Lung (tissue), 12 donors: ENCODE data around the gene RGS7. TPM values are rescaled to one million over a fixed set of nuclear protein-coding genes. Genes with fewer than 3 reads are reported as not detected.

Experiments used
- ATAC-seq: fragments of 200-7000 bp; cut with Tn5 transposase; one replicate; pipeline ENCODE4 v1.9.1; 2020; ENCODE audit warnings: moderate number of reproducible peaks; ENCODE audit not compliant: insufficient read depth, low FRiP score
- DNase-seq, 3 donors: peaks; one replicate each; pipeline ENCODE4 v3.0.0-alpha.2; 2013 to 2017
- H3K27ac ChIP-seq, 2 donors: one replicate each; pipeline ENCODE4 v1.5.1; 2013; ENCODE audit warnings: mild to moderate bottlenecking in 2 of 2, moderate library complexity in 2 of 2, control low read depth in 1 of 2, inconsistent platforms in 1 of 2, low read depth in 1 of 2, low read length in 1 of 2
- H3K27me3 ChIP-seq, 3 donors: one replicate each; pipeline ENCODE4 v1.5.1; 2013; ENCODE audit warnings: low read length in 2 of 3; ENCODE audit not compliant: control insufficient read depth in 3 of 3, insufficient read depth in 3 of 3
- H3K36me3 ChIP-seq, 4 donors: one replicate each; pipeline ENCODE4 v1.5.1; 2013; ENCODE audit warnings: low read length in 4 of 4, mild to moderate bottlenecking in 1 of 4, moderate library complexity in 1 of 4; ENCODE audit not compliant: control insufficient read depth in 4 of 4, insufficient read depth in 4 of 4
- H3K4me1 ChIP-seq, 5 donors: one replicate each; pipeline ENCODE4 v1.5.1; 2013; ENCODE audit warnings: low read length in 5 of 5, mild to moderate bottlenecking in 2 of 5, moderate library complexity in 1 of 5; ENCODE audit not compliant: control insufficient read depth in 5 of 5, insufficient read depth in 5 of 5
- H3K4me3 ChIP-seq: one replicate; pipeline ENCODE4 v1.5.1; 2013; ENCODE audit warnings: mild to moderate bottlenecking, control low read depth, moderate library complexity
- H3K9ac ChIP-seq, 2 donors: one replicate each; pipeline ENCODE4 v1.5.1; 2013; ENCODE audit warnings: low read length in 2 of 2, control low read depth in 1 of 2; ENCODE audit not compliant: insufficient read depth in 1 of 2
- H3K9me3 ChIP-seq, 4 donors: one replicate each; pipeline ENCODE4 v1.5.1; 2013; ENCODE audit warnings: low read length in 3 of 4, mild to moderate bottlenecking in 1 of 4, moderate library complexity in 1 of 4; ENCODE audit not compliant: control insufficient read depth in 4 of 4, insufficient read depth in 3 of 4
- CTCF ChIP-seq: IDR thresholded peaks from 2 replicates; pipeline ENCODE4 v1.5.1; 2012; ENCODE audit warnings: mild to moderate bottlenecking; ENCODE audit errors: control extremely low read depth, extremely low read depth
- WGBS, 2 donors: extraction: QIAGEN DNeasy Blood & Tissue Kit; methylation state at CpG; one replicate each; pipeline ENCODE4 v1.1.7; 2013; 5-methylcytosine and 5-hydroxymethylcytosine counted together
- polyA plus RNA-seq, 2 donors: library from polyadenylated mRNA; stranded (reverse); fragments of 200-250 nt; gene quantifications; one replicate each; pipeline ENCODE4 v1.2.1, GENCODE V29; 2013
- total RNA-seq, 2 donors: library from RNA; depleted of rRNA in 1 of 2; stranded (reverse); fragments of >200 nt in 1 of 2; gene quantifications; one replicate each; pipeline ENCODE4 v1.2.1, GENCODE V29; 2014 to 2021
- donor health status: control.
- donor health status: control.
- donor health status: Bipolar disorder and iron deficiency.
- donor health status: healthy.
- donor health status: DM: yes; HTN: yes; CAD: no.

RGS7 gene
- total and polyA plus RNA-seq, 4 donors, result 0.06 to 0.25 (median 0.08) TPM; not detected in 1

GRCh38 chr1:240914506-240914905 is 442.5 kb downstream of the RGS7 start:
- no peaks in the 10 kb centered on the region for H3K36me3 ChIP-seq
- no peaks in the 10 kb centered on the region for H3K27me3 ChIP-seq
- H3K27ac ChIP-seq, result no peak overlapping the region
- no peak for DNase-seq
- H3K9me3 ChIP-seq, result no peaks in the 10 kb centered on the region
- no peak for TF ChIP-seq CTCF
- H3K4me1 ChIP-seq, result no peaks in the 10 kb centered on the region
- H3K9ac ChIP-seq, result no peak overlapping the region
- WGBS, 2 donors, result 45 to 70% methylated on average over 1 of the region's 1 CpG
- no peak for ATAC-seq
- H3K4me3 ChIP-seq, result no peak overlapping the region

GRCh38 chr1:240912821-240913220 is 444.2 kb downstream of the RGS7 start:
- ATAC-seq (no peak), DNase-seq (no peak)
- no peak for TF ChIP-seq CTCF
- H3K9me3 ChIP-seq, result no peaks in the 10 kb centered on the region
- H3K4me1 ChIP-seq, result no peaks in the 10 kb centered on the region
- H3K27me3 ChIP-seq, result no peaks in the 10 kb centered on the region
- H3K27ac ChIP-seq, result no peak overlapping the region
- no peaks in the 10 kb centered on the region for H3K36me3 ChIP-seq
- WGBS, 2 donors, result 59 to 76% methylated on average over 4 of the region's 4 CpGs
- no peak overlapping the region for H3K4me3 ChIP-seq
- no peak overlapping the region for H3K9ac ChIP-seq

GRCh38 chr1:240909701-240910457 is 447.1 kb downstream of the RGS7 start:
- WGBS, 2 donors, result 76 to 81% methylated on average over 12 of the region's 12 CpGs
- Histone ChIP-seq H3K9me3 (peaks cover 0 to 1% (median 0%) of the 10 kb centered on the region in 4 donors), H3K4me1 (no peaks in the 10 kb centered on the region), H3K9ac (no peak overlapping the region), H3K36me3 (no peaks in the 10 kb centered on the region), H3K27me3 (no peaks in the 10 kb centered on the region), H3K4me3 (no peak overlapping the region), H3K27ac (no peak overlapping the region)
- TF ChIP-seq CTCF, result no peak
- no peak for ATAC-seq
- no peak for DNase-seq

- Histone ChIP-seq H3K9ac (no peak overlapping the region), H3K36me3 (no peaks in the 10 kb centered on the region), H3K9me3 (peaks cover 0 to 4% (median 1%) of the 10 kb centered on the region in 4 donors), H3K27ac (no peak overlapping the region), H3K27me3 (no peaks in the 10 kb centered on the region), H3K4me3 (no peak overlapping the region), H3K4me1 (no peaks in the 10 kb centered on the region)
- no peak for TF ChIP-seq CTCF
- DNase-seq, result peak in 2 of 3 donors; percentile 8 to 14
- ATAC-seq, result no peak
Observed at GRCh38 chr1:240906477-240906876, 450.5 kb downstream of the RGS7 start.
